ENCODE measurements around the gene MYO7B.

GRCh38 chr2:127514076-127514475 lies 21.4 kb upstream of the MYO7B start:
- TF ChIP-seq, protein P1, sequence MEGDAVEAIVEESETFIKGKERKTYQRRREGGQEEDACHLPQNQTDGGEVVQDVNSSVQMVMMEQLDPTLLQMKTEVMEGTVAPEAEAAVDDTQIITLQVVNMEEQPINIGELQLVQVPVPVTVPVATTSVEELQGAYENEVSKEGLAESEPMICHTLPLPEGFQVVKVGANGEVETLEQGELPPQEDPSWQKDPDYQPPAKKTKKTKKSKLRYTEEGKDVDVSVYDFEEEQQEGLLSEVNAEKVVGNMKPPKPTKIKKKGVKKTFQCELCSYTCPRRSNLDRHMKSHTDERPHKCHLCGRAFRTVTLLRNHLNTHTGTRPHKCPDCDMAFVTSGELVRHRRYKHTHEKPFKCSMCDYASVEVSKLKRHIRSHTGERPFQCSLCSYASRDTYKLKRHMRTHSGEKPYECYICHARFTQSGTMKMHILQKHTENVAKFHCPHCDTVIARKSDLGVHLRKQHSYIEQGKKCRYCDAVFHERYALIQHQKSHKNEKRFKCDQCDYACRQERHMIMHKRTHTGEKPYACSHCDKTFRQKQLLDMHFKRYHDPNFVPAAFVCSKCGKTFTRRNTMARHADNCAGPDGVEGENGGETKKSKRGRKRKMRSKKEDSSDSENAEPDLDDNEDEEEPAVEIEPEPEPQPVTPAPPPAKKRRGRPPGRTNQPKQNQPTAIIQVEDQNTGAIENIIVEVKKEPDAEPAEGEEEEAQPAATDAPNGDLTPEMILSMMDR (IDR thresholded peaks at IDR 0.05), result no peak
- TF ChIP-seq POLR2A (IDR thresholded peaks at IDR 0.05), result no peak
- no peak for TF ChIP-seq POLR2AphosphoS5 (IDR thresholded peaks at IDR 0.05)

Measured in gastroesophageal sphincter (tissue), 3 donors.